Activated CD8-positive, alpha-beta T cell treated with anti-CD3 and anti-CD28 coated beads, Interleukin-2, amount 10 ng/mL, durations not matched to agents 7 days and 5 days (primary cell): ENCODE results near the gene CLEC1B. TPM values are rescaled to one million over a fixed set of nuclear protein-coding genes. Genes with fewer than 3 reads are reported as not detected.

Experiments used
- ATAC-seq: fragments of 150-1000 bp; cut with Tn5 transposase; one replicate; pipeline ENCODE4 v1.10.0; 2021; ENCODE audit warnings: moderate library complexity
- CTCF ChIA-PET: fragments of 350-600 bp; sonication (Branson Sonifier 250); formaldehyde crosslinking; loops from one replicate; lab custom pipeline; 2021; ENCODE audit warnings: antibody characterized with exemption; lab: Charles Lee
- POLR2A ChIA-PET: fragments of 350-600 bp; sonication (Branson Sonifier 250); formaldehyde crosslinking; loops from one replicate; lab custom pipeline; 2021; ENCODE audit warnings: antibody characterized with exemption; lab: Charles Lee
- DNase-seq: peaks from one replicate; pipeline ENCODE4 v3.0.0-alpha.2; 2020
- H3K27ac Mint-ChIP-seq: one replicate; pipeline ENCODE4 v1.8.0; 2021; ENCODE audit warnings: mild to moderate bottlenecking, mixed read lengths
- H3K27me3 Mint-ChIP-seq: one replicate; pipeline ENCODE4 v1.8.0; 2021; ENCODE audit warnings: low read depth, mixed read lengths
- H3K36me3 Mint-ChIP-seq: one replicate; pipeline ENCODE4 v1.8.0; 2021; ENCODE audit warnings: low read depth, mixed read lengths
- H3K4me1 Mint-ChIP-seq: one replicate; pipeline ENCODE4 v1.8.0; 2021; ENCODE audit warnings: low read depth, mixed read lengths
- H3K4me3 Mint-ChIP-seq: one replicate; pipeline ENCODE4 v1.8.0; 2021; ENCODE audit warnings: mild to moderate bottlenecking, mixed read lengths
- H3K9me3 Mint-ChIP-seq: one replicate; pipeline ENCODE4 v1.8.0; 2022; ENCODE audit warnings: mixed read lengths; ENCODE audit not compliant: insufficient read depth
- total RNA-seq, 2 experiments: library from RNA; stranded (reverse); gene quantifications; one replicate each; pipeline ENCODE4 v1.2.3, GENCODE V29; 2021

The CLEC1B gene
- total RNA-seq, 2 experiments from 2014 or later = not detected

DNA sequence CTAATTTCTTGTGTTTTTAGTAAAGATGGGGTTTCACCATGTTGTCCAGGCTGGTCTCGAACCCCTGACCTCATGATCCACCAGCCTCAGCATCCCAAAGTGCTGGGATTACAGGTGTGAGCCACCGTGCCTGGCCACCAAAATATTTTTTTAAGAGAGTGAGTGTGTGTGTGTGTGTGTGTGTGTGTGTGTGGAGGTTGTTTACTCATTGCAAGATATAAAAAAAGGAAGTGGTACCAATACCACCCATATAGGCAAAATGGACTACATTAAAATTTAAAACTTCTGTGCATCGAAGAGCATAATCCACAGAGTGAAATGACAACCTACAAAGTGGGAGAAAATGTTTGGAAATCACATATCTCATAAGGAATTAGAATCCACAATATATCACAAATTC, 51.2 kb downstream of the CLEC1B start:
- peaks cover 2% of the 10 kb centered on the region for H3K36me3 Mint-ChIP-seq
- H3K4me1 Mint-ChIP-seq = peaks cover 66% of the 10 kb centered on the region
- H3K4me3 Mint-ChIP-seq = no peak overlapping the region
- ATAC-seq (no peak), DNase-seq (no peak)
- ChIA-PET POLR2A (no interaction called here), CTCF (interaction anchor here (1.1 to 1.4 kb wide), 2 partner anchors 63 to 167 kb away, joined by 3 to 6 read pairs; partner anchors contain the start of gene CLEC12B)
- H3K27ac Mint-ChIP-seq = peak overlapping the region; percentile 31
- H3K9me3 Mint-ChIP-seq = peaks cover 4% of the 10 kb centered on the region
- H3K27me3 Mint-ChIP-seq = no peaks in the 10 kb centered on the region

- Mint-ChIP-seq H3K27me3 (peaks cover 7% of the 10 kb centered on the region), H3K4me1 (peaks cover 46% of the 10 kb centered on the region), H3K36me3 (no peaks in the 10 kb centered on the region), H3K4me3 (peak overlapping the region; percentile 3), H3K9me3 (peaks cover 4% of the 10 kb centered on the region), H3K27ac (peak overlapping the region; percentile 56)
- DNase-seq = no peak
- ChIA-PET POLR2A (interaction anchor here (1.0 kb wide), 1 partner anchor 130 kb away, joined by 3 read pairs; no protein-coding TSS in a partner anchor), CTCF (interaction anchor here (1.2 to 1.4 kb wide), 3 partner anchors 130 to 196 kb away, joined by 3 to 7 read pairs (median 5); no protein-coding TSS in a partner anchor)
- no peak for ATAC-seq
Observed at GRCh38 chr12:9944391-9944790, 54.5 kb downstream of the CLEC1B start.

DNA sequence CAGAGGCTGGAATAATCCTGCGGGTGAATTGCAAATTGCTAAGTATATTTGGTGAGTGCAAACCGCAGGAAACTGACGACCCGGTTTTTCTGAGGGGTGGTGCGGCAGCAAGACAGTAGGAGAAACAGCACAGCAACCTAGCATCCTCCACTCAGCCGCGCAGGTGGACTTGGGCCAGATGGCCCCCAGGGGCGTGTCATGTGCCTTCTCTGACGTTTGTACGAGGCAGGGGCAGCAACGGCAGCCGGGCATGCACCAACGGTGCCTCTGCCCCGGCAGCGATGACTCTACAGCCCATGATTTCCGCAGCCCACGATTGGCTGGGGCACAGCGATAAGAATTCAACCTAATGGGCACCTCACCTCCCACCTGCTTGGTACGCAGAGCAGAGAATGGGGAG, 55.7 kb downstream of the CLEC1B start:
- Mint-ChIP-seq H3K36me3 (no peaks in the 10 kb centered on the region), H3K4me3 (peak overlapping the region; percentile 47), H3K9me3 (peaks cover 4% of the 10 kb centered on the region), H3K4me1 (peaks cover 34% of the 10 kb centered on the region), H3K27me3 (peaks cover 13% of the 10 kb centered on the region), H3K27ac (peak overlapping the region; percentile 44)
- DNase-seq (no peak), ATAC-seq (peak; percentile 42)
- ChIA-PET CTCF (interaction anchor here (1.3 to 1.4 kb wide), 2 partner anchors 193 to 197 kb away, joined by 3 to 7 read pairs; no protein-coding TSS in a partner anchor), POLR2A (interaction anchor here (1.0 kb wide), 1 partner anchor 129 kb away, joined by 3 read pairs; no protein-coding TSS in a partner anchor)

Other genes starting within 250 kb of the CLEC1B start
- gene CD69, start 238.2 kb downstream of the CLEC1B start, total RNA-seq = 100 to 1,000 TPM; 115 to 116 TPM
- under 1 TPM in 1 of 2 experiments, not detected in 1; 0.42 TPM for gene KLRF1, start 171.6 kb downstream of the CLEC1B start, total RNA-seq
- 10 to 100 TPM; 55.2 to 58.8 TPM for gene CLEC2B, start 129.8 kb downstream of the CLEC1B start, total RNA-seq
- gene KLRF2, start 117.6 kb downstream of the CLEC1B start, total RNA-seq = under 1 TPM; 0.79 to 0.94 TPM
- gene CLEC2A, start 66.8 kb downstream of the CLEC1B start, total RNA-seq = not detected
- gene CLEC12A, start 27.7 kb downstream of the CLEC1B start, total RNA-seq = 1 to 10 TPM; 4.8 to 6.3 TPM
- gene CLEC12B, start 11.5 kb upstream of the CLEC1B start, total RNA-seq = under 1 TPM; 0.31 to 0.87 TPM
- gene CLEC9A, start 31.6 kb upstream of the CLEC1B start, total RNA-seq = not detected
- not detected for gene CLEC1A, start 99.9 kb upstream of the CLEC1B start, total RNA-seq
- gene CLEC7A, start 131.1 kb upstream of the CLEC1B start, total RNA-seq = not detected
- not detected for gene OLR1, start 173.0 kb upstream of the CLEC1B start, total RNA-seq
- gene TMEM52B, start 179.9 kb upstream of the CLEC1B start, total RNA-seq = not detected
- 10 to 100 TPM; 15.1 to 17.0 TPM for gene GABARAPL1, start 213.8 kb upstream of the CLEC1B start, total RNA-seq